HG02623 (cell line): ENCODE data around the gene HOXB4.

Experiments
- ATAC-seq: cut with Tn5 transposase; IDR thresholded peaks from one replicate; pipeline ENCODE4 v1.9.1; 2021; ENCODE audit warnings: moderate library complexity; ENCODE audit not compliant: unreplicated experiment

HOXB4 gene

GRCh38 chr17:48601539-48602425 lies 23.6 kb upstream of the HOXB4 start:
- no peak for ATAC-seq

GRCh38 chr17:48601207-48601538 lies 23.0 kb upstream of the HOXB4 start:
- ATAC-seq: no peak

GRCh38 chr17:48600244-48601098 lies 22.3 kb upstream of the HOXB4 start:
- ATAC-seq: no peak

GRCh38 chr17:48599354-48599753 lies 21.2 kb upstream of the HOXB4 start:
- ATAC-seq: no peak

GRCh38 chr17:48598736-48599135 lies 20.6 kb upstream of the HOXB4 start:
- ATAC-seq: no peak

- ATAC-seq: no peak
Observed at GRCh38 chr17:48597778-48598631, 19.9 kb upstream of the HOXB4 start.

- no peak for ATAC-seq
Observed at GRCh38 chr17:48597528-48597777, 19.3 kb upstream of the HOXB4 start.

GRCh38 chr17:48596735-48597527 lies 18.8 kb upstream of the HOXB4 start:
- no peak for ATAC-seq

- ATAC-seq: no peak
Observed at GRCh38 chr17:48596000-48596734, 18.0 kb upstream of the HOXB4 start.

GRCh38 chr17:48595278-48595999 lies 17.3 kb upstream of the HOXB4 start:
- ATAC-seq: no peak

- no peak for ATAC-seq
Observed at GRCh38 chr17:48594538-48595277, 16.6 kb upstream of the HOXB4 start.

- no peak for ATAC-seq
Observed at GRCh38 chr17:48593840-48594537, 15.8 kb upstream of the HOXB4 start.

GRCh38 chr17:48593126-48593829 lies 15.1 kb upstream of the HOXB4 start, which contains the start of gene HOXB5:
Gene HOXB5 (minus strand): TSS chr17:48593779. CDS start chr17:48593682, 97 bp downstream.
- no peak for ATAC-seq

GRCh38 chr17:48592577-48592976 lies 14.4 kb upstream of the HOXB4 start:
- no peak for ATAC-seq

GRCh38 chr17:48592057-48592514 lies 13.9 kb upstream of the HOXB4 start:
- ATAC-seq: no peak

- no peak for ATAC-seq
Observed at GRCh38 chr17:48591255-48592056, 13.3 kb upstream of the HOXB4 start.
